IPS-15b (cell line): ENCODE data around the gene MAP3K13.
"Not testable (repeated sequence)": the region's sequence is repeated elsewhere in the genome, so short reads cannot be mapped to it uniquely, and the experiment has no call there.

Experiments used
- H3K27me3 ChIP-seq: one replicate; pipeline ENCODE4 v1.6.1; 2013; ENCODE audit warnings: low read length; ENCODE audit not compliant: control insufficient read depth, insufficient read depth
- H3K36me3 ChIP-seq: one replicate; pipeline ENCODE4 v1.6.1; 2013; ENCODE audit warnings: low read length; ENCODE audit not compliant: control insufficient read depth, insufficient read depth
- H3K4me1 ChIP-seq: one replicate; pipeline ENCODE4 v1.6.1; 2013; ENCODE audit warnings: mild to moderate bottlenecking, low read length; ENCODE audit not compliant: control insufficient read depth, insufficient read depth
- H3K4me3 ChIP-seq: one replicate; pipeline ENCODE4 v1.5.1; 2013; ENCODE audit warnings: low read depth, low read length
- H3K9ac ChIP-seq: one replicate; pipeline ENCODE4 v1.6.1; 2013; ENCODE audit warnings: low read depth, mild to moderate bottlenecking, low read length
- H3K9me3 ChIP-seq: one replicate; pipeline ENCODE4 v1.6.1; 2013; ENCODE audit warnings: mild to moderate bottlenecking, low read length; ENCODE audit not compliant: control insufficient read depth, insufficient read depth

MAP3K13 gene

DNA sequence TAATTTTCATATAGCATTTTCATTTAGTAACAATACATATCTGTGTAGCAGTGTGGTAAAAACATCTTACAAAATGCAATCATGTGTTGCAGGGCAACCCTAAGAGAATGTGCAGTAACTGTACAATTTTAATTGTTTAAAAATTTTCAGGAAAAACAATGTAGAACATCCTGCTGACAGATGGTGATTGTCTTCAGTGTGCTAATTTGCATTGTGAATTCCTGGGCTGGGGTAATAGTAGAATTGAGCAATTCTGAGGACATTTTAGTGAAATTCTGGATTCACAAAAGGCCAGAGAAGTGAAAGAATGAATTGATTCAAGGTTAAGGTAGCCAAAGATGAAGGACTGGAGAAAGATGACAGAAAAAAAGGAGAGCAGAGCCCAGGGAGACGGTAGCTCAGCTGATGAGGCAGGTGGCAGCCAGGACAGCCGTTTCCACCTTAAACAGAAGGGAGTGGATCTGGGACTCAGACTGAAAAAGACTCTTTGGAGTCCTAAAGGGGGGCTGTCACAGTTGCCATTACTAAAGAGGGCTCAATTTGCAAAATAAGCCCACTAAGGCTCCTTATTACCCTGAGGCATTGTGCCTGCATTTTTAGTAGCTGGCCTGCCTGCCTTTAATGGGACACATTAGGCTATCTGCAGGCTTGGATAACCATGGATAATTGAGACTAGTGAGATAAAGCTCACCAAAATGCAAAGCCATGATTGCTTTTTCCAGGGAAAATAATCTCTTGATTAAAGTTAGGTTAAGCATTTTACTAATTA is 8.6 kb downstream of the MAP3K13 start:
- H3K4me1 ChIP-seq, result no peaks in the 10 kb centered on the region
- no peaks in the 10 kb centered on the region for H3K36me3 ChIP-seq
- no peaks in the 10 kb centered on the region for H3K9me3 ChIP-seq
- H3K9ac ChIP-seq, result no peak overlapping the region
- no peaks in the 10 kb centered on the region for H3K27me3 ChIP-seq
- H3K4me3 ChIP-seq, result no peak overlapping the region

DNA sequence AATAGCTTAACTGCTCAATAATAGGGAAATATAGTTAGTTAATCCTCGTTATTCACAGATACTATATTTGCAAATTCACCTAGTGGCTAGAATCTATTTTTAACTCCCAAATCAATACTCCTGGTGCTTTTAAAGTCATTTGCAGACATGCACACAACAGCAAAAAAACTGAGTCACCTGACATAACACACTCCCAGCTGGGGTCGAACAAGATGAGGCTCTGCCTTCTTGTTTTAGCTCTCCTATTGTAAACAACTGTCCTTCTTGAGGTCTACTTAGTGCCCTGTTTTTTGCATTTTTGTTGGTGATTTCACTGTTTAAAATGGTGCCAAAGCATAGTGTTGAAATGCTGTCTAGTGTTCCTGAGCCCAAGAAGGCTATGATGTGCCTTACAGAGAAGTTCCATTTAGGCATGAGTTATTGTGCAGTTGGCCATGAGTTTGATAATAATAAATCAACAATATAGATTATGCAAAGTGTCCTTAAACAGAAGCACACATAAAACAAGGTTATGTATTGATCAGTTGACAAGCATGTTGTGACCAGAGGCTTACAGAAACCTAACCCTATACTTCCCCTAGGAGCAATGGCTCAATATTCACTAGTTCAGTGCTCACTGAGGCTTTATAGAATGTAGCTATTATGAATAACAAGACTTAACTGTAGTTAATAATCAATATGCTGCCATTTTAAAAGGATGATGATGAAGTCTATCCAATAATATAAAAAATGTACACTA is 18.6 kb downstream of the MAP3K13 start:
- H3K9ac ChIP-seq, result no peak overlapping the region

DNA sequence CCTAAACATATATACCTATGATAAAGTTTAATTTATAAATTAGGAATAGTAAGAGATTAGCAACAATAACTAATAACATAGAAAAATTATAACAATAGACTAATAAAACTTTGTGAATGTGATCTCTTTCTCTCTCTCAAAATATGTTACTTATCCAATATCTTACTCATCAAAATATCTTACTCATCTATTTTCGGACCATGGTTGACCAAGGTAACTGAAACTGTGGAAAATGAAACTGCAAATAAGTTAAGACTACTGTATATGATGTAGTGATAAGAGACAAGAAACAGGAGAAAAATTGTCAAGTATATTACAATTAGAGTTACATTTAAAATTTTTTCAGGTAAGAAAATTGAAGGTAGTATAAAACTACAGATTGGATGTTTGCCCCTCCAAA is 19.2 kb downstream of the MAP3K13 start:
- H3K9me3 ChIP-seq, result no peaks in the 10 kb centered on the region
- no peaks in the 10 kb centered on the region for H3K27me3 ChIP-seq
- H3K4me3 ChIP-seq, result no peak overlapping the region
- no peak overlapping the region for H3K9ac ChIP-seq
- H3K36me3 ChIP-seq, result no peaks in the 10 kb centered on the region
- H3K4me1 ChIP-seq, result no peaks in the 10 kb centered on the region

More for the DNA sequence above, 18.6 kb downstream of the MAP3K13 start:
- no peaks in the 10 kb centered on the region for H3K27me3 ChIP-seq
- no peaks in the 10 kb centered on the region for H3K4me1 ChIP-seq
- no peaks in the 10 kb centered on the region for H3K9me3 ChIP-seq
- no peak overlapping the region for H3K4me3 ChIP-seq
- no peaks in the 10 kb centered on the region for H3K36me3 ChIP-seq

DNA sequence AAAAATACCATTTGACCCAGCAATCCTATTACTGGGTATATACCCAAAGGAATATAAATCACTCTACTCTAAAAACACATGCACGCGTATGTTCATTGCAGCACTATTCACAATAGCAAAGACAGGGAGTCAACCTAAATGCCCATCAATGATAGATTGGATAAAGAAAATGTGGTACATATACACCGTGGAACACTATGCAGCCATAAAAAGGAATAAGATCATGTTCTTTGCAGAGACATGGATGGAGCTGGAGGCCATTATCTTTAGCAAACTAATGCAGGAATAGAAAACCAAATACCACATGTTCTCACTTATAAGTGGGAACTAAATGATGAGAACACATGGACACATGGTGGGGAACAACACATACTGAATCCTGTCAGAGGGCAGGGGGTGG is 23.6 kb downstream of the MAP3K13 start:
- not testable (repeated sequence) for H3K4me3 ChIP-seq, H3K9ac ChIP-seq

DNA sequence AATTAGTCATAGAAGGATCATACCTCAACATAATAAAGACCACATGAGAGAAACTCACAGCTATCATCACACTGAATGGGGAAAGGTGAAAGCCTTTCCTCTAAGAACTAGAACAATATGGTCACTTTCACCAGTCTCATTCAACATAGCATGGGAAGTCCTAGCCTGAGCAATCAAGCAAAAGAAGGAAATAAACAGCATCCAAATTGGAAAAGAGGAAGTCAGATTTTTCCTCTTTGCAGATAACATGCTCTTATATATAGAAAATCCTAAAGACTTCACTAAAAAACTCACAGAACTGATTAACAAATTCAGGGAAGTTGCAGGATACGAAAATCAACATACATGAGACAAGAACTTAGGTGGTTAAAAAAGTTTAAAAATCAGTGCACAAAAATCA is 24.7 kb downstream of the MAP3K13 start:
- H3K9ac ChIP-seq, result no peak overlapping the region
- H3K4me1 ChIP-seq, result no peaks in the 10 kb centered on the region

More for the DNA sequence above, 23.6 kb downstream of the MAP3K13 start:
- not testable (repeated sequence) for H3K4me1 ChIP-seq, H3K36me3 ChIP-seq, H3K9me3 ChIP-seq, H3K27me3 ChIP-seq

DNA sequence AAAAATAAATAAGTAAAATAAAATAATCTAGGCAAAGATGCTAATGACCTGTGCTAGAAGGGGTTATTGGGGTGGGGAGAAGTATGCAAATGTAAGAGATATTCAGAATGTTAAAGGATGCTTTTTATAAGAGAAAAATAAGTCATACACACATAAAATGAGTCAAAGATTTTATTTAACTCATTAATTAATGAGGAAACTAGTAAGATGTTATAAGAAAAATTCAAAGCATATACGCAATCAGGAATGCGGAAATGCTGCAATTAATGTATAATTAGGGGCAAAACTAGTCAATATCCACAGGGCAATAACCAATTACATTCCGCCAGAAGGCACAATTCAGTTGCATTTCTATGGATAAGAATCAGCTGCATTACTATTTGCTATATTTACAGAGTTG is 30.1 kb downstream of the MAP3K13 start:
- H3K9ac ChIP-seq, result no peak overlapping the region
- no peak overlapping the region for H3K4me3 ChIP-seq
- no peaks in the 10 kb centered on the region for H3K36me3 ChIP-seq
- no peaks in the 10 kb centered on the region for H3K27me3 ChIP-seq
- no peaks in the 10 kb centered on the region for H3K9me3 ChIP-seq
- no peaks in the 10 kb centered on the region for H3K4me1 ChIP-seq

More for the DNA sequence above, 24.7 kb downstream of the MAP3K13 start:
- no peaks in the 10 kb centered on the region for H3K9me3 ChIP-seq
- no peaks in the 10 kb centered on the region for H3K27me3 ChIP-seq
- no peak overlapping the region for H3K4me3 ChIP-seq
- no peaks in the 10 kb centered on the region for H3K36me3 ChIP-seq

DNA sequence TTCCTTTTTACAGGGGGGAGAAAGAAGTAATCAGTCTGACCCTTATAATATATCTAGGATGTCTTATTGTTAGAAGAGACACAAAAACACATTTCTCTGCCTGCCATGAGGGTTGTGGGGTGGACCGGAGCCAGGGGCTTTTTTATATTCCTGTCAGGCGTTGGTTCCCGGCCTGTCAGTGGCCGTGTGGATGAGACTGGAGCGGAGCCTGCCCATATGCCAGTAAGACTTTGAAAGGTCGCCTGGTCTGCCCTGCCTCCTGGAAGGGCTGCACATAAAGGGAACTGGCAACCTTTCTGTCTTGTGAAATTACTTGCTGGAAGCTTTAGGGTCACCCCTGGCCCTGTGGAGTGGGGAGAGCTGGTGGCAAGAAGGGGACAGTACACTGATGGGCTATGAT is 34.7 kb downstream of the MAP3K13 start:
- no peak overlapping the region for H3K4me3 ChIP-seq
- H3K9ac ChIP-seq, result no peak overlapping the region
- H3K36me3 ChIP-seq, result no peaks in the 10 kb centered on the region
- H3K27me3 ChIP-seq, result no peaks in the 10 kb centered on the region
- H3K9me3 ChIP-seq, result no peaks in the 10 kb centered on the region
- H3K4me1 ChIP-seq, result no peaks in the 10 kb centered on the region

DNA sequence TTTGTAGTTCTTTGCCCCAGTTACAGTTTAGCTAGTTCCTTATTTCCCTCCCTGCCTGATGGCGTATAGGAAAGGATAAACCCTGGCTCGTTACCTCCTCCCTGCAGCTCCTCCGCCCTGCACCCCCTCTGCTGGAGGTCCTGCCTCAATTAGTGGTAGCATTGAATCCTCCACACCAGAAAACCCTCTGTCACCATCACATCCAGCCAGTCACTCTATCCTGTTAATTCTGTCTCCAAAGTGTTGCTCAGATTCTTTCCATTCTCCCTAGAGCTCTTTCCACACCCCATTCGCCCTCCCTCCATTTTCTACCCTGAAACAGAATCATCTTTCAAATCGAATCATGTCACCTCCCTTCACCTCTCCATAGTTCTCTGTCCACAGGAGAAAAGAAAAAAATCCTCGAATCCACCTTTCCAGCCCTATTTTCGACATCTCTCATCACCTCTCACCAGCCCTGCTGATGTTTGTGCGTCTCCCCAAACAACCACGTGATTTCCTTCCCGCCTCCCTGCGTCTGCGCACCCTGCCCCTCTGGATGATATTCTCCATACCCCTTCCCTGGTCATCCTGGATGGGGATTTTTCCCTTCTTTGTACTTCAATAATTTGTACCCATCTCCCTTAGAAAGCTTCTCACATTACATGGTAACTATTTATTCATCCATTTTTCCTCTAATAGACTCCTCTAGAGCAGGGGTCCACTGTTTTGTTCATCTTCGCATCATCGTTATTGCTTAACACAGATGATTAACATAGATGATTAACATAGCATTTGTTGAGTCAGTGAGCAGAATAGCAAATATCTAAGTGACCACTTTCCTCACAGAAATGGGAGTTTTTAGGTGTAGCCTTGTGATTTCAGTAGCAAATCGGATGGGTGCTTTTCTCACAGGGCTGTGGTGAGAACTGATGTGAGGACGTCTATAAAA is 37.1 kb downstream of the MAP3K13 start:
- no peak overlapping the region for H3K9ac ChIP-seq
- no peak overlapping the region for H3K4me3 ChIP-seq
- H3K27me3 ChIP-seq, result no peaks in the 10 kb centered on the region
- H3K36me3 ChIP-seq, result no peaks in the 10 kb centered on the region
- H3K4me1 ChIP-seq, result no peaks in the 10 kb centered on the region
- no peaks in the 10 kb centered on the region for H3K9me3 ChIP-seq

DNA sequence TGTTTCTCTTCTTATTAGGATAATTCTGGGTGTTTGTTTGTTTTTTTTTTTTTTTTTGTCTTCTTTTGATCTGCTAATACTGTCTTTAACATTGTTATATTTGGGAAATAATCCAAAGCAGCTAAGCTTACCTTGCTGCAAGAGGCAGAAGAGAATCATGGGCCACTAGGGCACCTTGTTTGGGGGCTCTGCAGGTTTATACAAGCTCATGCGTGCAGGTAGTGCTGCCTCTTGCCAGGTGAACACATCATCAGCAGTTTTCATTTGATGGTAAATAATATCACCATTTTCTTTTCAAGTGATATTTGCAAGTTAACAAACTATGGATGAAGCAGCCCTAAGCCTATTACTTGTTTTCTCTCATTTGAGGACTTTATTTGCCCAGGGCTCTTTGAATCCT is 37.9 kb downstream of the MAP3K13 start:
- Histone ChIP-seq H3K4me1 (no peaks in the 10 kb centered on the region), H3K4me3 (no peak overlapping the region), H3K9me3 (no peaks in the 10 kb centered on the region), H3K36me3 (no peaks in the 10 kb centered on the region), H3K9ac (no peak overlapping the region), H3K27me3 (no peaks in the 10 kb centered on the region)

DNA sequence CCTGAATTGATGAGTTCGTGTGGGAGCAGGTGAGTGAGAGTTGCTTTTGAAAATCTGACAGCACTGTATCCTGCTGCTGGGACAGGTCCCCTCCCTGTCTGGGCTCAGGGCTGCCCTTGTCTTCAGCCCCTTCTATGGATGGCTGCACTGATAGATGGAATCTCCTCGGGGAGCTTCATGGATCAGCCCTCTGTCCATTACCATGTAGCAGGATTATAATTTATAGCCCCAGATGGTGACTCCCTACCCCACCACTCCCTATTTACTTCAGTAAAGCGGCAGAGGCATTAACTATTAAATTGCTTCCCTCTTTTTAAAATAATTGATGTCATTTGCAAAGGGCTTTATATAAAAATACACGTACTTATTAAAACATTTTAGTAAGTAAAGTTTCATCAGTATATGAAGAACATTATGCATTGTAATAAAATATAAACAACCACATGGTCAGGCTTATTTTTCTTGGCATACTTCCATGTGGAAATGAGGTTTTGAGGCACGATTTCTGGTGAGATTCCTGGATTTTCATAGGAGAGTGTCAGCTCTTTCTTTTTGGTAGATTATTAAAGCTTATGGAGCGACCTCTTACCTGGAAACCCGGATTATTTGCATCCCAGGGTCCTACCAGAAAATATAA is 38.5 kb downstream of the MAP3K13 start:
- Histone ChIP-seq H3K27me3 (no peaks in the 10 kb centered on the region), H3K4me1 (no peaks in the 10 kb centered on the region), H3K9me3 (no peaks in the 10 kb centered on the region), H3K4me3 (no peak overlapping the region), H3K36me3 (no peaks in the 10 kb centered on the region), H3K9ac (no peak overlapping the region)

DNA sequence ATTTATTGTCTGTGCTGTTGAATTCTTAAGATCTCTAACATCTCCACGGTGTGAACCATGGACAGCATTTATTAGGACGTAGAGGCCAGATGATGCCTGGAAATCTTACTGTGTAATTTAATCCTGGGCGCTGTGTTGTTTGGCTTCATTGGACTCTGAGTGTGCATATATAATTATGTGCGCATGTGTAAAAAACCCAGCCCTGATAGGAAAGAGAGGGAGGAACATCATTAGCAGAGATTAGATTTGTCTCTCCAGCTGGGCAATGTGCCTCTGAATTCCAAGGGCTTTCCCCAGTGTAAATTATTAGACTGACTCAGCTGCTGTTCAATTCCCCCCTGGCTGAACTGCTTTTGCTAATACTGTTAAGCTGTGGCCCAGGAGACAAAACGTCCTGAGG is 39.6 kb downstream of the MAP3K13 start:
- Histone ChIP-seq H3K36me3 (no peaks in the 10 kb centered on the region), H3K4me3 (no peak overlapping the region), H3K4me1 (no peaks in the 10 kb centered on the region), H3K9ac (no peak overlapping the region), H3K27me3 (no peaks in the 10 kb centered on the region), H3K9me3 (no peaks in the 10 kb centered on the region)
